Mesenchymal stem cell (in vitro differentiated cells and primary cell): Measurements from ENCODE around the gene TOX3.

ENCODE experiments used
- DNase-seq: peaks from one replicate; pipeline ENCODE4 v3.0.0-alpha.2; 2013
- H2AFZ ChIP-seq: one replicate; pipeline ENCODE4 v1.6.1; 2013; ENCODE audit warnings: low read depth, mild to moderate bottlenecking, control low read depth, inconsistent platforms, low read length, moderate library complexity
- H2AK5ac ChIP-seq: 2 replicates; pipeline ENCODE4 v1.6.1; 2013; ENCODE audit warnings: low read length, moderate library complexity, mild to moderate bottlenecking, inconsistent platforms; ENCODE audit not compliant: severe bottlenecking
- H2BK120ac ChIP-seq: one replicate; pipeline ENCODE4 v1.6.1; 2013; ENCODE audit warnings: low read depth, mild to moderate bottlenecking, inconsistent platforms, low read length, moderate library complexity
- H2BK12ac ChIP-seq, 2 experiments: one replicate each; pipeline ENCODE4 v1.6.1; 2013; ENCODE audit warnings: inconsistent platforms in 2 of 2, low read length in 2 of 2, mild to moderate bottlenecking in 2 of 2, moderate library complexity in 2 of 2, control low read depth in 1 of 2
- H2BK15ac ChIP-seq: one replicate; pipeline ENCODE4 v1.6.1; 2013; ENCODE audit warnings: mild to moderate bottlenecking, low read depth, inconsistent platforms; ENCODE audit not compliant: poor library complexity, severe bottlenecking
- H2BK5ac ChIP-seq: 2 replicates; pipeline ENCODE4 v1.6.1; 2013; ENCODE audit warnings: low read depth, mild to moderate bottlenecking, low read length, control low read depth, inconsistent platforms; ENCODE audit not compliant: poor library complexity, severe bottlenecking
- H3K14ac ChIP-seq, 2 experiments: one replicate each; pipeline ENCODE4 v1.6.1; 2013; ENCODE audit warnings: inconsistent platforms in 2 of 2, low read length in 2 of 2, control low read depth in 1 of 2, mild to moderate bottlenecking in 1 of 2, moderate library complexity in 1 of 2
- H3K18ac ChIP-seq, 2 experiments: one replicate each; pipeline ENCODE4 v1.6.1; 2013; ENCODE audit warnings: inconsistent platforms in 2 of 2, low read length in 2 of 2, control low read depth in 1 of 2, low read depth in 1 of 2, mild to moderate bottlenecking in 1 of 2
- H3K23ac ChIP-seq, 2 experiments: one replicate each; pipeline ENCODE4 v1.6.1; 2013; ENCODE audit warnings: inconsistent platforms in 2 of 2, low read length in 2 of 2, mild to moderate bottlenecking in 2 of 2, moderate library complexity in 2 of 2, control low read depth in 1 of 2
- H3K27ac ChIP-seq: 2 replicates; pipeline ENCODE4 v1.5.1; 2013; ENCODE audit warnings: mild to moderate bottlenecking, moderate library complexity, low read length, control low read depth, inconsistent platforms; ENCODE audit not compliant: poor library complexity, severe bottlenecking
- H3K27me3 ChIP-seq, 2 experiments: 2 replicates each; pipeline versions ENCODE4 v1.6.1 to v1.7.0; 2013; ENCODE audit warnings: low read length in 2 of 2, mild to moderate bottlenecking in 2 of 2, moderate library complexity in 2 of 2, control low read depth in 1 of 2, inconsistent platforms in 1 of 2; ENCODE audit not compliant: control insufficient read depth in 1 of 2, insufficient read depth in 1 of 2
- H3K36me3 ChIP-seq, 2 experiments: 2 replicates each; pipeline versions ENCODE4 v1.6.1 to v1.7.0; 2013; ENCODE audit warnings: low read length in 2 of 2, control low read depth in 1 of 2, inconsistent platforms in 1 of 2, low read depth in 1 of 2, mild to moderate bottlenecking in 1 of 2; ENCODE audit not compliant: insufficient read depth in 2 of 2, control insufficient read depth in 1 of 2
- H3K4ac ChIP-seq, 2 experiments: one replicate each; pipeline ENCODE4 v1.6.1; 2013; ENCODE audit warnings: inconsistent platforms in 2 of 2, low read length in 2 of 2, mild to moderate bottlenecking in 2 of 2, moderate library complexity in 2 of 2, control low read depth in 1 of 2, low read depth in 1 of 2
- H3K4me1 ChIP-seq: 2 replicates; pipeline ENCODE4 v1.6.1; 2013; ENCODE audit warnings: low read depth, low read length, control low read depth; ENCODE audit not compliant: control insufficient read depth, insufficient read depth
- H3K4me2 ChIP-seq: 2 replicates; pipeline ENCODE4 v1.6.1; 2013; ENCODE audit warnings: low read length, mild to moderate bottlenecking, inconsistent platforms; ENCODE audit not compliant: poor library complexity, severe bottlenecking
- H3K4me3 ChIP-seq, 2 experiments: 2 replicates each; pipeline versions ENCODE4 v1.5.1 to v1.7.0; 2013; ENCODE audit warnings: low read length in 2 of 2, mild to moderate bottlenecking in 2 of 2, control low read depth in 1 of 2, low read depth in 1 of 2; ENCODE audit not compliant: insufficient read depth in 1 of 2
- H3K79me1 ChIP-seq: replicated peaks from 2 replicates; pipeline ENCODE4 v1.6.1; 2013; ENCODE audit warnings: mild to moderate bottlenecking, control low read depth, low read length, inconsistent platforms; ENCODE audit not compliant: poor library complexity, severe bottlenecking
- H3K9ac ChIP-seq: 2 replicates; pipeline ENCODE4 v1.7.0; 2013; ENCODE audit warnings: mild to moderate bottlenecking, low read length, moderate library complexity
- H3K9me3 ChIP-seq: 2 replicates; pipeline ENCODE4 v1.7.0; 2013; ENCODE audit warnings: mild to moderate bottlenecking, low read length; ENCODE audit not compliant: control insufficient read depth
- H4K8ac ChIP-seq: one replicate; pipeline ENCODE4 v1.6.1; 2013; ENCODE audit warnings: inconsistent platforms, mild to moderate bottlenecking, low read length, moderate library complexity
- H4K91ac ChIP-seq: one replicate; pipeline ENCODE4 v1.6.1; 2013; ENCODE audit warnings: mild to moderate bottlenecking, low read length, inconsistent platforms
- WGBS: methylation state at CpG from one replicate; pipeline ENCODE4 v1.1.7; 2013; ENCODE audit warnings: mixed read lengths; 5-methylcytosine and 5-hydroxymethylcytosine counted together

TOX3 gene

DNA sequence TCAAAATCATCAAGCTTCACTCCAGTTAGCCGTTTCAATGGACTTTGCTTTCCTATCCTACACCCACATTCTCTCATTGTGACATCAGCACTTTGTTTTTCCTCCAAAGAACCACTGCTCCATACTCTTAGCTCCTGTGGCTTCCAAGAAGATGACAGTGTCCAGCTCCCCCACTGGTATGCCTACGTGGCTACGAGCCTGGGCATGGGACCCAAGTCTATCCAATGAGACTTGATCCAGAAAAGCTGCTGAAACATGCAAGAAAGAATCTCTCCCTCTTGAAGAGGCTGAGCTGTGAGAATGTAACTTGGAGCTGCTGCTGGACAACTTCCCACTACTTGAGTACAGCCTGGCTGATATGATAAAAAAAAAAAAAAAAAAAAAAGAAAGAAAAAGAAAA is 9.4 kb downstream of the TOX3 start:
- no peak overlapping the region for H3K18ac ChIP-seq
- no peak overlapping the region for H2BK12ac ChIP-seq
- H3K23ac ChIP-seq = no peak overlapping the region
- no peak overlapping the region for H2BK15ac ChIP-seq
- no peaks in the 10 kb centered on the region for H3K27me3 ChIP-seq
- no peak overlapping the region for H2BK5ac ChIP-seq
- H3K9me3 ChIP-seq = no peaks in the 10 kb centered on the region
- H2BK120ac ChIP-seq = no peak overlapping the region
- no peak overlapping the region for H4K91ac ChIP-seq
- H3K4me3 ChIP-seq = no peak overlapping the region
- no peak overlapping the region for H3K27ac ChIP-seq
- no peak overlapping the region for H3K9ac ChIP-seq
- H3K14ac ChIP-seq = no peak overlapping the region
- no peak for DNase-seq
- peaks cover 1% of the 10 kb centered on the region for H3K79me1 ChIP-seq
- H3K36me3 ChIP-seq = no peaks in the 10 kb centered on the region
- H2AFZ ChIP-seq = no peak overlapping the region
- H3K4ac ChIP-seq = no peak overlapping the region
- no peaks in the 10 kb centered on the region for H3K4me1 ChIP-seq
- 64% methylated on average over 3 of the region's 3 CpGs for WGBS
- no peak overlapping the region for H2AK5ac ChIP-seq
- H4K8ac ChIP-seq = no peak overlapping the region
- H3K4me2 ChIP-seq = no peak overlapping the region

DNA sequence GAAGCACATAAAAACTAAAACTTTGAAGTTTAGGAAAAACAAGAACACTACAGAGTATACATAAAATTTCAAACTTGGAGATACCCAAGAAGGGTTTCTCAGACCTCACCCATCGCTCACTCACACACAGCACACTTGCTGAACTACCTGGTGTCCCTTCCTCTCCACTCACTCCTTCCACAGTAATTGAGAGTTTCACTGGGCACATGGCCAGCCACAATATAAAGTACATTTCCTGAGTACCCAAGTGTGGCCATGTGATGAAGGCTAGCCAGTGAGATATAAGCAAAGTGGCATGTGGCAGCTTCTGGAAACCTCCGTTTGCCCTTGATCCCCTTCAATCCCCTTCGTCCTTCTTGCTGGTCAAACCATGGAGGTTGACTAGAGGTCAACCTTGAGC is 11.9 kb downstream of the TOX3 start:
- no peaks in the 10 kb centered on the region for H3K9me3 ChIP-seq
- H3K4me3 ChIP-seq = no peak overlapping the region
- H2BK15ac ChIP-seq = no peak overlapping the region
- H2BK120ac ChIP-seq = no peak overlapping the region
- no peak overlapping the region for H3K4me2 ChIP-seq
- no peaks in the 10 kb centered on the region for H3K36me3 ChIP-seq
- no peak overlapping the region for H2AK5ac ChIP-seq
- H3K23ac ChIP-seq = no peak overlapping the region
- 80% methylated on average over 3 of the region's 3 CpGs for WGBS
- no peak overlapping the region for H2BK5ac ChIP-seq
- no peak overlapping the region for H2AFZ ChIP-seq
- no peak overlapping the region for H2BK12ac ChIP-seq
- no peak overlapping the region for H3K9ac ChIP-seq
- H4K91ac ChIP-seq = no peak overlapping the region
- H3K27me3 ChIP-seq = no peaks in the 10 kb centered on the region
- DNase-seq = no peak
- H3K18ac ChIP-seq = no peak overlapping the region
- no peaks in the 10 kb centered on the region for H3K4me1 ChIP-seq
- H3K14ac ChIP-seq = no peak overlapping the region
- peaks cover 3% of the 10 kb centered on the region for H3K79me1 ChIP-seq
- H3K27ac ChIP-seq = no peak overlapping the region
- no peak overlapping the region for H3K4ac ChIP-seq
- no peak overlapping the region for H4K8ac ChIP-seq

DNA sequence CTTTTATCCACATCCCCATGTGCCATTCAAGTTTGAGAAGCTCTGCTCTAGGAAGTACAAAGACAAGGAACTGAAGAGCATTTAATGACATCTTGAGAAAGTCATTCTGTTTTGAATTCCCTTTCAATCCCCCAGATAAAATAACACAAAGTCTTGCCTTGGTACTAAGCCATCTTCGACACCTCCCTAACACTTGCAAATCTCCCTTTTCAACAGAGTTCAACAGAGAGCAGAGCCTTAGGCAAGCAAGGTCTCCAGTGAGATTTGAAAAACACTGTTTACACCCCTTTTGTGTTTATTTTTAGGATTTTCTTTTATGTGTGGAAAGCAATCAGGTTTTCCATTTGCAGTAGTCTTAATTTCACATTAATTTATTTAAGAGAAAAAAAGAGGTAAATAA is 13.6 kb downstream of the TOX3 start:
- Histone ChIP-seq H3K4ac (no peak overlapping the region), H2BK12ac (no peak overlapping the region), H2AK5ac (no peak overlapping the region), H3K9ac (no peak overlapping the region), H2AFZ (no peak overlapping the region), H3K36me3 (no peaks in the 10 kb centered on the region), H3K4me3 (no peak overlapping the region), H3K18ac (no peak overlapping the region), H3K79me1 (peaks cover 5% of the 10 kb centered on the region), H3K14ac (no peak overlapping the region), H4K8ac (no peak overlapping the region), H3K27ac (no peak overlapping the region), H3K9me3 (no peaks in the 10 kb centered on the region), H2BK15ac (no peak overlapping the region), H3K27me3 (no peaks in the 10 kb centered on the region), H3K23ac (no peak overlapping the region), H3K4me1 (no peaks in the 10 kb centered on the region), H2BK5ac (no peak overlapping the region), H2BK120ac (no peak overlapping the region), H3K4me2 (no peak overlapping the region), H4K91ac (no peak overlapping the region)
- DNase-seq = no peak
- WGBS = 67% methylated on average over 1 of the region's 1 CpG

DNA sequence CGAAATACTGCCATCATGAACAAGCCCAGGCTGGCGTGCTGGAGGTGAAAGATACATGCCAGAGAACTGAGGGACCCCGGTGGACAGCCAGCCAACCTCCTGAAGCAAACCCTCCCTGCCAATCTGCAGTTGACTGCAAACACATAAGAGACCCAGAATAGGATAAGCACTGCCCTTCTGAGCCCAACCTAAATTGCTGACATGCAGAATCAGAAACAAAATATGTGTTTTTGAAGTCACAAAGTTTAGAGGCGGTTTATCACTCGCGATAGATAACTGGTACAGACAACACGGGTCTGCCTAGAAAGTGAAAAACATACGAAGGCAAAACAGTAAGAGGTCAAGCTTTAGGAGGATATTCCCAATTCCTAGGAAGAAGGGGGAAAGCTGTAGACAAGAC is 14.6 kb downstream of the TOX3 start:
- H3K27me3 ChIP-seq = no peaks in the 10 kb centered on the region
- H3K79me1 ChIP-seq = peaks cover 5% of the 10 kb centered on the region
- DNase-seq = no peak

More for the DNA sequence above, 14.6 kb downstream of the TOX3 start:
- H3K27ac ChIP-seq = no peak overlapping the region
- no peak overlapping the region for H4K8ac ChIP-seq
- no peaks in the 10 kb centered on the region for H3K9me3 ChIP-seq
- H2BK5ac ChIP-seq = no peak overlapping the region
- no peak overlapping the region for H2AFZ ChIP-seq
- no peak overlapping the region for H3K4me3 ChIP-seq
- no peak overlapping the region for H3K9ac ChIP-seq
- H3K14ac ChIP-seq = no peak overlapping the region
- 74% methylated on average over 8 of the region's 8 CpGs for WGBS
- no peaks in the 10 kb centered on the region for H3K4me1 ChIP-seq
- no peak overlapping the region for H2BK15ac ChIP-seq
- H2AK5ac ChIP-seq = no peak overlapping the region
- no peak overlapping the region for H3K4ac ChIP-seq
- H3K36me3 ChIP-seq = no peaks in the 10 kb centered on the region
- H3K23ac ChIP-seq = no peak overlapping the region
- no peak overlapping the region for H3K4me2 ChIP-seq
- no peak overlapping the region for H4K91ac ChIP-seq
- H2BK12ac ChIP-seq = no peak overlapping the region
- no peak overlapping the region for H3K18ac ChIP-seq
- no peak overlapping the region for H2BK120ac ChIP-seq
